DMS 273 treated with DMSO at 0.1 percent for 48 hours (cell line): ENCODE data around the gene PBX2.
"Not testable (repeated sequence)": the region's sequence is repeated elsewhere in the genome, so short reads cannot be mapped to it uniquely, and the experiment has no call there.

Experiments used
- DNase-seq: peaks from one replicate; lab custom pipeline; 2025; lab: John Stamatoyannopoulos, UW

PBX2 gene

DNA sequence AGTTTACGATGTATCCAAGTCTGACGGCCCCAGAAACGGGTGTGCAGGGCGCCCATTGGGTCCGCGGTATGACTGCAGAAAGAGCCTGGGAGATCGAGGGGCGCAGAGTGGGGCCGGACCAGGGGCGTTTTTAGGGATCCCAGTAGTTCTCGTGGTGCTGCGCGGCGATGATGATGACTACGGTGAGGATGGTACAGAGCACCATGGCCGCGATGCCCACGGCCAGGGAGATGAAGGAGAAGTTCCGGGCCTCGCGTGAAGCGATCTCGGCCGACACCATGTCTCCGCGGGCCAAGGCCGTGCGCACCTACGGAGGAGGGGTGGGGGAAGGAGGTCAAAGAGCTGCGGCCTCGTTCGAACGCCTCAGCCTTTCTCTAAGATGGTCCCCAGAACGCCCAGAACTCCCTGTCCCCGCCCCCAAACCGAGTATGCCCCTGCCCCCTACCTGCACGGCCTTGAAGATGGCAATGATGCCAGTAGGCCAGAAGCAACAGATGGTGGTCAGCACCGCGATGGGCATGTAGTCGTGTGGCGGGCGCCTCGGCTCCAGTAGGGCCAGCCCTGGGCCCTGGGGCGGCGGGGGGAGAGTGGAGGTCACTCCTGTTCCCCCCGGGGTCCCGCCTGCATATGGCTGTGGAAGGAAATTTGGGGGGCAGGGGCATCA is 40.8 kb downstream of the PBX2 start:
- DNase-seq: no peak

- DNase-seq: no peak
These were observed 41.5 kb downstream of the PBX2 start for GRCh38 chr6:32148289-32149091.

- no peak for DNase-seq
These were observed 42.4 kb downstream of the PBX2 start for GRCh38 chr6:32147401-32148132.

- DNase-seq: no peak
These were observed 43.3 kb downstream of the PBX2 start for GRCh38 chr6:32146687-32147086.

GRCh38 chr6:32146287-32146686 is 43.7 kb downstream of the PBX2 start:
- no peak for DNase-seq

DNA sequence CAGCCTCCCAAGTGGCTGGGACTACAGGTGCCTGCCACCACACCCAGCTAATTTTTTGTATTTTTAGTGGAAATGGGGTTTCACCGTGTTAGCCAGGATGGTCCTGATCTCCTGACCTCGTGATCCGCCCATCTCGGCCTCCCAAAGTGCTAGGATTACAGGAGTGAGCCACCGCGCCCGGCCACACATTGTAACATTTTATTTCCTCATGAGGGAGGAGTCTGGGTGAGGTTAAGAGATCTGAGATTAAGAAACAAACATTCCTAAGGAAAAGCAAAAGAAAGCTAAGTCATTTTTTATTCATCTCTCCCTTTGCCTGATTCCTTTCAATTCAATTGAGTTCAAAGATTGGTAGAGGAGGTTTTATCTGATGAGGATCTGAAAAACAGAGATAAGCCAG is 45.8 kb downstream of the PBX2 start:
- not testable (repeated sequence) for DNase-seq

GRCh38 chr6:32140420-32141046 is 49.5 kb downstream of the PBX2 start:
- no peak for DNase-seq

DNA sequence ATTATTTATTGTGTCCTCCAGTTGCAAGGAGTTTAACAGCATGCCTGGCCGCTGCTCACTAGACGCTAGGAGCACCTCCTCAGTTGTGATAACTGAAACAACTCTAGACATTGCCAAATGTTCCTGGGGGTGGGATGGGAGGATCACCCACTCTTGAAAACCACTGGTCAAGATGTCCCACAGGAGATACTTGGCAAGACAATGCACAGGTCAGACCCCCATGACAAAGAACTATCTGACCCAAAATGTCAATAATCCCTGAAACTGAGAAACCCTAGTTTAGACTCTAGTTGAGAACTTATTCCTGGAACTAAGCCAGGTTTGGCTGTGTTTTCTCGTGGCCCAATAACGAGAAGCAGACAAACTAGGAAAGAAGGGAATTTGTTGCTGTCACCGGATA is 50.4 kb downstream of the PBX2 start:
- no peak for DNase-seq

DNA sequence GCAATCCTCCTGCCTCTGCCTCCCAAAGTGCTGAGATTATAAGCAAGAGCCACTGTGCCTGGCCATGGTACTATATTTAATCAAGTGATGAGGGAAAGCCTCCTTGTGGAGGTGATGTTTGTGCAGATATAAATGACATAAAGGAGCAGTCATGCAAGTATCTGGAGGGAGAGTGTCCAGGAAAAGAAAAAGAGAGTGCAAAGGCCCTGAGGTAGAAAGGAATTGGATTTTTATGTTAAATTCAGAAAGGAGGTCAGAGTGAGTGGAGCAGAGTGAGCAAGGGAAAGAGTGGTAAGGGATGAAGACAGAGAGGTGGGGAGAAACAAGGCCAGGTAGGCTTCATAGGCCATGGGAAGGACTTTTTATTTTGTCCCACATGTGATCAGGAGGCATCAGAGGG is 52.5 kb downstream of the PBX2 start:
- no peak for DNase-seq
